ENCODE results near the gene CASP8AP2.
A peak's percentile ranks its signal among the peaks of the same experiment; 100 is the strongest.
"Not testable (repeated sequence)": the region's sequence is repeated elsewhere in the genome, so short reads cannot be mapped to it uniquely, and the experiment has no call there.

CASP8AP2 gene

DNA sequence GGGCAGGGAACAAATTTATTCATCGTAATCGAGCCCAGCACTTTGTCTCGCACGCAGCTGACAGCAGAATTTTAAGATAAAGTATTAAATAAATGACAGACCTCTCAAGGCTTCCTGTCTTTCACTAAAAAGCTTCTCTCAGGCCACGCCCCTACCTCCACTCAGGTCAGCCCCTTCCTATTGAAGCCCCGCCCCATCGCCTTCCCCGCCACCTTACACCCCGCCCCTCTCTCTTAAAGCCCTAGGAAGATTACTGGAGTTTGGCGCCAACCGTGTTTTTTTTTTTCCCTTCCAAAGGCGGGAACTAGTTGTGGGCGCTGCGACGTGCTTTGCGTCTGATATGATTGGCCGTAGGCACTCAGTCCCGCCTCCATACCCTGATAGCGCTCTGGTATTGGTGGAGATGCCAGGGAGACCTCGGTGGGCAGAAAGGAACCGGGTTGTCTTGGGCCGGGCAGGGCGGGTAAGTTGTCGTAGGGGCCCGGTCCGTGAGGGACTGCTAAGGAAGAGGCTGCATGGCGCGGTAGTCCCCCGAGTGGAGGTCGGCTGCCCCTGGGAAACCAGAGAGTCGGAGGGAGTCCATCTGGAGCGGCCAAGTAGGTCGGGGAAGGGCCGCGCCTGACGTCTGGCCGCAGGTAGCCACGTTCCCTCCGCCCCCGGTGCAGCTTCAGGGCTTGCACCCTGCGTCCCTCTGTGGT is at the start of gene CASP8AP2:
CASP8AP2 (plus strand) TSS at position 409 of the 698 bp plus-strand sequence.
- peak; percentile 95 for DNase-seq

GRCh38 chr6:89781070-89782034 is 48.3 kb upstream of the CASP8AP2 start:
- no peak for DNase-seq

GRCh38 chr6:89782222-89782621 is 47.5 kb upstream of the CASP8AP2 start:
- DNase-seq = no peak

- DNase-seq = not testable (repeated sequence)
Observed at GRCh38 chr6:89783293-89783692, 46.4 kb upstream of the CASP8AP2 start.

DNA sequence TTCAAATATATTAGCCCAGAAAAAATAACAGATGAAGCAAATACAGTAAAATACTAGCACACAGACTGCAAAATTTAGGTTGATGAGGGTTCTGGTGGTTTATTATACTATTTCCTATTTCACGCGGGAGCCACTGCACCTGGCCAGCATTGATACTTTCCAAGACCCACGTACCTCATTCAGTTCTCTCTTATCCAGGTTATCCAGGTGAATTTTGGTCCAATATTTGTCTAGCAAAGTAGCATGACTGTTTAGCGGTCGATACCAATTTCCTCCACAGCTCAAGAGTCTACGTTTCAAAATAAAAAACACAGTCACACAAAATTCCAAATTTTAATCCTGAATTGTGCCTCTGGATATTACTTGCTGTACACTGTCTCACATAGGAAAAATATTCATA is 44.8 kb upstream of the CASP8AP2 start:
- no peak for DNase-seq

GRCh38 chr6:89786970-89787369 is 42.7 kb upstream of the CASP8AP2 start:
- DNase-seq = no peak

GRCh38 chr6:89787660-89788328 is 41.9 kb upstream of the CASP8AP2 start:
- DNase-seq = no peak

DNA sequence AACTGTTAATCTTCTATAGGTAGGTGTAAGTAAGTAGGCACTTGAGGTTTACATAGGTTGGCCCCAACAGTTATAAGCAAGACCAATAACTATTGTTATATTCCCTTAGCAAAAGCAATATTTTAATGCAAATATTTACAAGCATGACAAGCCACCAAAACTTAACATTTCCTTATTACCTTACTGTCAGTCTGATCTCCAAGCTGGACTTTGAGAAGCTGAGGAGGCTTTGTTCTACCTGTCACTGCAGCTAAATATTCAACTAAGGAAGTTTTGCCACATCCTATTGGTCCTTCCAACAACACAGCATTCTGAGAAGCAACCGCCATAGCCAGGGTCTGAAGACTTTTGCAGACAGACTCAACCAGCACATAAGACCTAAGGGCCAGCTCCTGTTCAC is 39.7 kb upstream of the CASP8AP2 start:
- DNase-seq = no peak

DNA sequence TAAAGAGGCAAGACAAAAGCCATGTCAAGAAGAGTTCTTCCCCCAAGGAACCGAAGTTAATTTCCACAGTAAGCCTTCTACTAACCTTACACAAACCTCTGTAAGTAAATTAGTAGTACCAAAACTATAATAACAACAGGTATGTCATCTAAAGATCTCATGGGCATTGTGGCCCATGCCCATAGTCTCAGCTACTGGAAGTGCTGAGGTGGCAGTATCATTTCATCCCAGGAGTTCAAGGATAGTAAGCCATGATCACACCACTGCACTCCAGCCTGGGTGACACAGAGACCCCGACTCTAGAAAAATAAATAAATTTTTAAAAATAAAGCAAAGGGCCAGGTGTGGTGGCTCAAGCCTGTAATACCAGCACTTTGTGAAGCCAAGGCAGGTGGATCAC is 39.3 kb upstream of the CASP8AP2 start:
- no peak for DNase-seq

- no peak for DNase-seq
Observed at GRCh38 chr6:89792881-89793280, 36.8 kb upstream of the CASP8AP2 start.

DNA sequence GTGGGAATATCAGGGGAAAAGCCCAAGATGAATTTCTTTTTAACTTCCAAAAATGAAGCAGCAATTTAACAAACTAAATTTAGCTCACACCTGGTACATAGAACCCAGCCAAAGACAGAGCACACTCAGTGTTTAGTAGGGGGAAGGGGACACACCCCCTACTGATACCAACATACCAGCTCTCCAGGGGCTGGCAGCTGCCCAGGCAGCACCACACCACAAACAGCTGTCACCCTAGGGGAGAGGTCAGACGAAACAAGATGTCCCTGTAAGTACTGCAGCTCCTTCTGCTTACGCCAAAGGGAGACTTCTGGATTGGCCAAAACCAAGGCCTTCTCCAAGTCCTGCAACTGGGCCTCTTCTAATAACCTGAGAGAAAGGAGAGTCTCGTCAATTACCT is 36.1 kb upstream of the CASP8AP2 start:
- DNase-seq = no peak

DNA sequence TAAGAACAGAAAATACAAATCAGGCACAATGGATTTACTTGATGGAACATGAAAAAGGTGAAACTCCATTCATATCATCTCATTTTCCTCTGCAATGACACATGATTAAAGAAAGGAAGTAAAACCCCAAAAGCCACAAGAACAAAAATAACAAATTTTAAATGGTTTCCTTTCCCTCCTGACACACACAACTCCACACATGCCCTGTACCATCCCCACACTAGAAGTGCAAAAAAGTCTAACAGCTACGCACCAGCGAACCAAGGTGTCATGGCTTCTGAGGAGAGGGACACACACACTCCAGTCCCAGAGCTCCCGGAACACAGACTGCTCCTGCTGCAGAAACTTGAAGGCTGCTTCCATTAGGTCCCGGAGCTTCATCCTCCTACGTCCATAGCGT is 35.4 kb upstream of the CASP8AP2 start:
- DNase-seq = no peak

DNA sequence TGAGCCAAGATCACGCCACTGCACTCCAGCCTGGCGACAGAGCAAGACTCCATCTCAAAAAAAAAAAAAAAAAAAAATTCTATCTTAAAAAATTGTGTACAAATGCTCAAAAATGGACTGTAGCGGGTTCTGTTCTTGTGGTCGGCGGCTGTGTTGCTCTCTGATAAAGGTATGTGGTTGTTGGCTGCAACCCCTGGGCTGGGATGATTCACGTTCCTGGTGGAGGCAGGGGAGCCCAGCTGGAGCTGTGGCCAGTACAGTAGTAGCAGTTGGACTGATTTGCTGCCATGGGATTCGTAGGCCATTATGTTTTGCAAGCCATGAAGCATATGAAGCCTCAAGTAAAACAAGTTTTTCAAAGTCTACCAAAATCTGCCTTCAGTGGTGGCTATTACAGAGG is 32.4 kb upstream of the CASP8AP2 start:
- no peak for DNase-seq

- no peak for DNase-seq
Observed at GRCh38 chr6:89799096-89799495, 30.6 kb upstream of the CASP8AP2 start.

- no peak for DNase-seq
Observed at GRCh38 chr6:89799756-89800155, 29.9 kb upstream of the CASP8AP2 start.

- DNase-seq = no peak
Observed at GRCh38 chr6:89803271-89803670, 26.4 kb upstream of the CASP8AP2 start.

GRCh38 chr6:89805814-89806371 is 23.8 kb upstream of the CASP8AP2 start:
- DNase-seq = no peak

DNA sequence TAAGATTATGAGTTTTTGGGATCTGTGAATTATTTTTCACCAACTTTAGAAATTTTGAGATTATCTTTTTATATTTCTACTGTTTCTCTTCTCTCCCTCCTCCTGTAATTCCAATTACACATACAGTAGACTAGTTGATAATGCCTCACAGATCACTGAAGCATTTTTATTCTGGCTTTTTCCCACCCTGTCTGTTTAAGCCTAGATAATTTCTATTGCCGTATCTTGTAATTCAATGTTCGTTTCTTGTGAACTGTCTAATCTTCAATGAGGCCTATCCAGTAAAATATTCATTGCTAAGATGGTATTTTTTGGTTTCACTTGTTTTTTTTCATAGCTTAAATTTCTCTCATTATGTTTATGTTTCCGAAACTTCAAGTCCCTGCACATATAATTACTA is 22.1 kb upstream of the CASP8AP2 start:
- no peak for DNase-seq

GRCh38 chr6:89813422-89813821 is 16.3 kb upstream of the CASP8AP2 start:
- not testable (repeated sequence) for DNase-seq

GRCh38 chr6:89817481-89817880 is 12.2 kb upstream of the CASP8AP2 start:
- DNase-seq = no peak

DNA sequence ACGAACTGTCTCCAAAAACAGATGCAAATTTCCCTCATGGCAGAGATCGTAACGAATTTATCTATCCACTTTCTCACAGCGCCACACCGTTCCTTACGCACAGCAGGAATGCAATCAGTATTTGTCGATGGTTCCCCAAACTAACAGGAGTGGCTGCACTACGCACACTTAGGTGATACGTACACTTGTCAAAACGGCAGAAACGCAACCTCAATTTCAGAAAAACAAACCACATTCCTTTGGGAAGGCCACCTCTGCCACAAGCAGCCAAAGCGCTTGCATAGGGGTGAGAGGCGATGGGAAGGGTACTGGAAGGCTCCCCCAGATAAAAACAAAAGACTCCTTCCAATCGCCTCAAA is 10.7 kb upstream of the CASP8AP2 start:
- peak; percentile 65 for DNase-seq

- peak; percentile 96 for DNase-seq
Observed at GRCh38 chr6:89819336-89820130, 10.1 kb upstream of the CASP8AP2 start, which contains the start of gene MDN1. TSS of gene MDN1 (minus strand) at chr6:89819794. CDS start at chr6:89819607, 187 bp downstream.
